ENCODE results near the gene STAB1. TPM values are rescaled to one million over a fixed set of nuclear protein-coding genes. Genes with fewer than 3 reads are reported as not detected.

Gene STAB1
- total RNA-seq, 3 donors from 2014 or later, result 47.7 to 149 (median 55.4) TPM

DNA sequence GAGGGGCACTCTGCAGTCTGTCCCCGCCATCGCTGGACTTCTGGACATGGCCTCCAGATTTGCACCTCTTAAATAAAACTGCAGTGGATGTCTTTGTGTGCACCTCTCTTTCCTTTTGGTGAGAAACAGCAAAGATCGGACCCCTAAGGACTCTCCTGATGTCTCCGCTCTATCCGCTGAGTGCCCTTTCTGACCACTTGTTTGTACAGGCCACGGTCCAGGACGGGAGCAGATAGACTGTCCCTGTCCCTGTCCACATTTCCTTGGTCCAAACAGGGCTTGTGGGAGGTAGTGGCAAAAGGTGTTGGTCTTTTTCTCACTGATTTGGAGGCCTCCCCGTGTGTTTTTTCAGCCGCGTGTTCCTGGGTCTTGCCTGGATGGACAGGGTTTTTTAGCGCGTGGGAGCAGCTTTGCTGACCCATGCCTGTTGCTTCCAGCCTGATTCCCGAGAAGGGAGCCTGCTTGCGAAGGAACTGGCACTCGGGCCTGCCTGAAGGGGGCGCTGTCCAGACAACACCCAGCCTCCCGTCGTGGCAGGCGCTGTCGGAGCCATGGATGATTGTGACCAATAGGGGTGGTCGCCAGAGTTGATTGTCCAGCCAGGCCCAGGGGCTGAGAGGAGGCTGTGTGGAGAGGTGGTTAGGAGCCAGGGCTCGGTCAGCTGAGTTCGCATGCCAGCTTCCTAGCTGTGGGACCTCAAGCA, 13.2 kb upstream of the STAB1 start:
- H3K36me3 ChIP-seq, result peaks cover 27% of the 10 kb centered on the region
- TF ChIP-seq, protein P1, sequence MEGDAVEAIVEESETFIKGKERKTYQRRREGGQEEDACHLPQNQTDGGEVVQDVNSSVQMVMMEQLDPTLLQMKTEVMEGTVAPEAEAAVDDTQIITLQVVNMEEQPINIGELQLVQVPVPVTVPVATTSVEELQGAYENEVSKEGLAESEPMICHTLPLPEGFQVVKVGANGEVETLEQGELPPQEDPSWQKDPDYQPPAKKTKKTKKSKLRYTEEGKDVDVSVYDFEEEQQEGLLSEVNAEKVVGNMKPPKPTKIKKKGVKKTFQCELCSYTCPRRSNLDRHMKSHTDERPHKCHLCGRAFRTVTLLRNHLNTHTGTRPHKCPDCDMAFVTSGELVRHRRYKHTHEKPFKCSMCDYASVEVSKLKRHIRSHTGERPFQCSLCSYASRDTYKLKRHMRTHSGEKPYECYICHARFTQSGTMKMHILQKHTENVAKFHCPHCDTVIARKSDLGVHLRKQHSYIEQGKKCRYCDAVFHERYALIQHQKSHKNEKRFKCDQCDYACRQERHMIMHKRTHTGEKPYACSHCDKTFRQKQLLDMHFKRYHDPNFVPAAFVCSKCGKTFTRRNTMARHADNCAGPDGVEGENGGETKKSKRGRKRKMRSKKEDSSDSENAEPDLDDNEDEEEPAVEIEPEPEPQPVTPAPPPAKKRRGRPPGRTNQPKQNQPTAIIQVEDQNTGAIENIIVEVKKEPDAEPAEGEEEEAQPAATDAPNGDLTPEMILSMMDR (IDR thresholded peaks at IDR 0.05), result no peak
- TF ChIP-seq POLR2AphosphoS5 (IDR thresholded peaks at IDR 0.05) (no peak), POLR2A (IDR thresholded peaks at IDR 0.05) (no peak)
- H3K27ac ChIP-seq, result peak overlapping the region in 1 of 2 donors; percentile 81
- no peak for DNase-seq (ENCODE audit: low spot score in 2 of 2)
- H3K4me3 ChIP-seq, result no peak overlapping the region
- H3K4me1 ChIP-seq, result peaks cover 5 to 13% of the 10 kb centered on the region in 2 donors
- intact Hi-C loops (cut with DNase I; ENCODE audit: low total_unique reads), result no loop called here
- no peaks in the 10 kb centered on the region for H3K9me3 ChIP-seq
- H3K27me3 ChIP-seq, result no peaks in the 10 kb centered on the region

DNA sequence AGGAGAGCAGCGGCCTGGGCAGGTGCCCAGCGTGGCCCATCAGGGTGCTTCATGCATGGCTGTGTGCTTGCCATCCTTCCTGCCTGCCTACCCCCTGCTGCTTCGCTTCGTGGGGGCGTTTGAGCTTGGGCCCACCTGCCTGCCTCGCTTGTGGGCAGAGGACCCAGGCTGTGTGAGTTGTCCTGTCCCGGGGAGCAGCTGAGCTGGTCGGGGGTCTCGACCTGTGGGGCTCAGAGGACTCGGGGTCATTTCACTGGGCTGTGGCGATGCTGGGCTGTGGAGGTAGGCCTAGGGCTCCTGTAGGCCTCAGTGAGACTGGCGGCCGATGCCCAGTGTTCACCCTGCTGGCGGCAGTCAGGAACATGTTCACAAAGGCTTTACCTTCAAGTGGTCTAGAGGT, 12.1 kb upstream of the STAB1 start:
- Histone ChIP-seq H3K4me1 (peaks cover 5 to 13% of the 10 kb centered on the region in 2 donors), H3K27me3 (no peaks in the 10 kb centered on the region), H3K27ac (peak overlapping the region; percentile 67 to 81), H3K9me3 (no peaks in the 10 kb centered on the region), H3K4me3 (no peak overlapping the region), H3K36me3 (peaks cover 23% of the 10 kb centered on the region)
- DNase-seq (ENCODE audit: low spot score in 2 of 2), result no peak
- intact Hi-C loops (cut with DNase I; ENCODE audit: low total_unique reads), result no loop called here
- no peak for TF ChIP-seq POLR2AphosphoS5 (IDR thresholded peaks at IDR 0.05)
- TF ChIP-seq, protein P1 (IDR thresholded peaks at IDR 0.05), result no peak
- TF ChIP-seq POLR2A (IDR thresholded peaks at IDR 0.05), result no peak

DNA sequence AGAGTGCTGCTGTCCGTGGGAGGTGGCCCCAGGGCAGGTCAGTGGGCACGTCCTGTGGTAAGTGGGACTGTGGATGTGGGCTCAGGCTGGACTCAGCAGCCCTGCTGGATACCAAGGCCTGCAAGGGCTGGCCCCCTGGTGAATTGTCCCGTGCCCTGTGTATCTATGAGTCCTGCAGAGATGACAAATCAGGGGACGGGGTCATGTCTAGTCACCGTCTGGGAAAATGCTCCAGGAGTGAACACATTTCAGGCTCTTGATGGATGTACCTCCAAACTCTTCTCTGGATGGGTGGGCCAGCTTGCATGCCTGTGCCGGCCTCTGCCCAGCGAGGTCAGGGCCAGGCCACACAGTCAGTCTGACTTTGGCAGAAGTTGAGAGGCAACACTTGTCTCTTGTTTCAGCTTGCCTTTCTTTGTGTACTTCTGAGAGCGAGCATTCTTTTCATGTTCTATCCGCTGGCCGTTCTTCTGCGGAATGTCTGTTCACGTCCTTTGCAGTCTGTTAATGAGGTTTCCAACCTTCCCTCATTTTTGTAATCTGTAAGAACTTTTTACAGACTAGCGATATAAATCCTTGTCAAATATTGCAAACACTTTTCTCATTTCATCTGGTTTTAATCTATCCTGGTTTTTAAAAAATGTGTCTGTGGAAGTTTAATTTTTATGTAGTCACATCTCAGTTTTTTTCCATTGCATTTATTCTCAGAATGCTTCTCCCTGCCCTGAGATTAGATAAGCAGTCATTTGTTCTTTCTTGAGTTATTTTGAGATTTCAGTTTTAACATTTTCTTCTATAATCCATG, 11.4 kb upstream of the STAB1 start:
- Histone ChIP-seq H3K9me3 (no peaks in the 10 kb centered on the region), H3K27ac (peak overlapping the region; percentile 68 to 92), H3K4me1 (peaks cover 5 to 13% of the 10 kb centered on the region in 2 donors), H3K27me3 (no peaks in the 10 kb centered on the region), H3K36me3 (peaks cover 24% of the 10 kb centered on the region), H3K4me3 (peak overlapping the region in 1 of 3 donors; percentile 15)
- intact Hi-C loops (cut with DNase I; ENCODE audit: low total_unique reads), result no loop called here
- peak in 1 of 2 donors; percentile 64 for DNase-seq (ENCODE audit: low spot score in 2 of 2)
- TF ChIP-seq, protein P1 (IDR thresholded peaks at IDR 0.05), result no peak
- TF ChIP-seq POLR2A (IDR thresholded peaks at IDR 0.05) (no peak), POLR2AphosphoS5 (IDR thresholded peaks at IDR 0.05) (peak; percentile 38 to 58 (median 42))

- TF ChIP-seq POLR2A (IDR thresholded peaks at IDR 0.05), result no peak
- TF ChIP-seq, protein P1 (IDR thresholded peaks at IDR 0.05), result no peak
- TF ChIP-seq POLR2AphosphoS5 (IDR thresholded peaks at IDR 0.05), result no peak
- Histone ChIP-seq H3K36me3 (peaks cover 25% of the 10 kb centered on the region), H3K27ac (peak overlapping the region; percentile 68 to 92), H3K4me3 (peak overlapping the region in 1 of 3 donors; percentile 15), H3K4me1 (peaks cover 5 to 13% of the 10 kb centered on the region in 2 donors), H3K27me3 (no peaks in the 10 kb centered on the region), H3K9me3 (no peaks in the 10 kb centered on the region)
- intact Hi-C loops (cut with DNase I; ENCODE audit: low total_unique reads), result no loop called here
- DNase-seq (ENCODE audit: low spot score in 2 of 2), result no peak
Measured at GRCh38 chr3:52484680-52485461, 10.3 kb upstream of the STAB1 start.

Data from breast epithelium (tissue), 4 donors.